GM19468 (cell line): ENCODE measurements around the gene PPP1R1C.

Source experiments
- ATAC-seq: cut with Tn5 transposase; IDR thresholded peaks from one replicate; pipeline ENCODE4 v1.9.1; 2021; ENCODE audit warnings: mild to moderate bottlenecking, moderate library complexity, moderate number of reproducible peaks; ENCODE audit not compliant: unreplicated experiment; ENCODE audit errors: extremely low read depth

The PPP1R1C gene

GRCh38 chr2:182164686-182165085 is 179.0 kb downstream of the PPP1R1C start:
- no peak for ATAC-seq

- ATAC-seq = no peak
These were observed 179.5 kb downstream of the PPP1R1C start for GRCh38 chr2:182165202-182165601.

- no peak for ATAC-seq
These were observed 180.8 kb downstream of the PPP1R1C start for GRCh38 chr2:182166406-182166805.

GRCh38 chr2:182166841-182167240 is 181.2 kb downstream of the PPP1R1C start:
- no peak for ATAC-seq
